PC-9 (cell line): Measurements from ENCODE around the gene PRSS33. TPM values are rescaled to one million over a fixed set of nuclear protein-coding genes. Genes with fewer than 3 reads are reported as not detected.
A peak's percentile ranks its signal among the peaks of the same experiment; 100 is the strongest.

ENCODE experiments used
- BruUV-seq: library from RNA; stranded (reverse); fragments of 400-500 nt; replicated peaks from 2 replicates; lab custom pipeline; 2021; lab: Mats Ljungman, UMichigan
- CTCF ChIA-PET: fragments of 300-600 bp; sonication (Branson Sonifier 250); formaldehyde crosslinking; loops from one replicate; lab custom pipeline; 2022; ENCODE audit warnings: antibody characterized with exemption; lab: Charles Lee
- POLR2A ChIA-PET: fragments of 300-600 bp; sonication (Branson Sonifier 250); formaldehyde crosslinking; loops from one replicate; lab custom pipeline; 2022; ENCODE audit warnings: antibody characterized with exemption; ENCODE audit not compliant: unreplicated experiment; lab: Charles Lee
- DNase-seq, 2 experiments: peaks; one replicate each; pipeline versions ENCODE4 v3.0.0 to v3.0.0-alpha.2; 2015 to 2022; ENCODE audit warnings: mixed read lengths in 1 of 2
- H2AFZ ChIP-seq: fragments of 200-600 bp; sonication (generic); 2 replicates; pipeline ENCODE4 v1.8.1; 2017; ENCODE audit warnings: antibody characterized with exemption
- H3F3A ChIP-seq: fragments of 200-600 bp; sonication (generic); 2 replicates; pipeline ENCODE4 v1.8.1; 2017; ENCODE audit warnings: antibody characterized with exemption, mild to moderate bottlenecking, low read depth; ENCODE audit not compliant: insufficient read depth
- H3K27ac ChIP-seq: fragments of 200-600 bp; sonication (generic); 2 replicates; pipeline ENCODE4 v1.6.1; 2016; ENCODE audit warnings: mixed run types
- H3K27me3 ChIP-seq: fragments of 200-600 bp; sonication (generic); 2 replicates; pipeline ENCODE4 v1.6.1; 2016; ENCODE audit warnings: low read depth, mixed run types; ENCODE audit not compliant: insufficient read depth
- H3K36me3 ChIP-seq: fragments of 200-600 bp; sonication (generic); 2 replicates; pipeline ENCODE4 v1.6.1; 2016; ENCODE audit warnings: low read depth, mixed run types
- H3K4me1 ChIP-seq: fragments of 200-600 bp; sonication (generic); replicated peaks from 2 replicates; pipeline ENCODE4 v1.6.1; 2016; ENCODE audit warnings: mixed run types; ENCODE audit not compliant: insufficient read depth
- H3K4me2 ChIP-seq: fragments of 200-600 bp; sonication (generic); 2 replicates; pipeline ENCODE4 v1.6.1; 2017; ENCODE audit warnings: mixed run types
- H3K4me3 ChIP-seq: fragments of 200-600 bp; sonication (generic); 2 replicates; pipeline ENCODE4 v1.6.1; 2016; ENCODE audit warnings: mixed run types
- H3K79me2 ChIP-seq: fragments of 200-600 bp; sonication (generic); 2 replicates; pipeline ENCODE4 v1.6.1; 2017; ENCODE audit warnings: low read depth, mixed run types
- H3K9me2 ChIP-seq: fragments of 200-600 bp; sonication (generic); 2 replicates; pipeline ENCODE4 v1.8.1; 2017; ENCODE audit warnings: mild to moderate bottlenecking; ENCODE audit not compliant: insufficient read depth
- H3K9me3 ChIP-seq: fragments of 200-600 bp; sonication (generic); 2 replicates; pipeline ENCODE4 v1.8.1; 2016; ENCODE audit warnings: low read depth; ENCODE audit not compliant: insufficient read depth
- H4K20me1 ChIP-seq: fragments of 200-600 bp; sonication (generic); 2 replicates; pipeline ENCODE4 v1.8.1; 2017; ENCODE audit not compliant: insufficient read depth
- EZH2 ChIP-seq: fragments of 200-600 bp; sonication (generic); IDR thresholded peaks from 2 replicates; pipeline ENCODE4 v1.8.0; 2017; ENCODE audit warnings: antibody characterized with exemption, low read depth
- intact Hi-C: fragments of 100-400 bp; cut with micrococcal nuclease; formaldehyde crosslinking; loops from one replicate; pipeline ENCODE4 v1.10.0; 2022; ENCODE audit not compliant: unreplicated experiment
- total RNA-seq: library from RNA; stranded (reverse); gene quantifications from 2 replicates; pipeline ENCODE4 v1.2.3, GENCODE V29; 2021
- TF ChIP-seq, protein P1 (sequence below): fragments of 200-600 bp; sonication (generic); conservative IDR thresholded peaks from 2 replicates; pipeline ENCODE4 v1.6.1; 2017; ENCODE audit warnings: mixed run types, antibody characterized with exemption, mild to moderate bottlenecking, moderate library complexity

The PRSS33 gene
- total RNA-seq, 1 experiment from 2014 or later: 0.33 TPM

- Histone ChIP-seq H4K20me1 (no peaks in the 10 kb centered on the region), H3K27ac (peak overlapping the region; percentile 94), H3K27me3 (no peaks in the 10 kb centered on the region), H3K9me3 (no peaks in the 10 kb centered on the region), H3K4me1 (peaks cover 28% of the 10 kb centered on the region), H3K4me2 (peak overlapping the region; percentile 79), H3K4me3 (peak overlapping the region; percentile 36; the same call in 1 of the 2 replicates), H3K36me3 (no peaks in the 10 kb centered on the region), H3K79me2 (no peaks in the 10 kb centered on the region), H3K9me2 (no peaks in the 10 kb centered on the region), H2AFZ (no peak overlapping the region), H3F3A (peaks cover 33% of the 10 kb centered on the region)
- ChIA-PET POLR2A (interaction anchor here (0.5 kb wide), 1 partner anchor 19 kb away, joined by 6 read pairs; the partner anchor contains the start of gene PRSS21), CTCF (interaction anchor here (0.6 kb wide), 1 partner anchor 58 kb away, joined by 5 read pairs; no protein-coding TSS in a partner anchor)
- TF ChIP-seq, protein P1, sequence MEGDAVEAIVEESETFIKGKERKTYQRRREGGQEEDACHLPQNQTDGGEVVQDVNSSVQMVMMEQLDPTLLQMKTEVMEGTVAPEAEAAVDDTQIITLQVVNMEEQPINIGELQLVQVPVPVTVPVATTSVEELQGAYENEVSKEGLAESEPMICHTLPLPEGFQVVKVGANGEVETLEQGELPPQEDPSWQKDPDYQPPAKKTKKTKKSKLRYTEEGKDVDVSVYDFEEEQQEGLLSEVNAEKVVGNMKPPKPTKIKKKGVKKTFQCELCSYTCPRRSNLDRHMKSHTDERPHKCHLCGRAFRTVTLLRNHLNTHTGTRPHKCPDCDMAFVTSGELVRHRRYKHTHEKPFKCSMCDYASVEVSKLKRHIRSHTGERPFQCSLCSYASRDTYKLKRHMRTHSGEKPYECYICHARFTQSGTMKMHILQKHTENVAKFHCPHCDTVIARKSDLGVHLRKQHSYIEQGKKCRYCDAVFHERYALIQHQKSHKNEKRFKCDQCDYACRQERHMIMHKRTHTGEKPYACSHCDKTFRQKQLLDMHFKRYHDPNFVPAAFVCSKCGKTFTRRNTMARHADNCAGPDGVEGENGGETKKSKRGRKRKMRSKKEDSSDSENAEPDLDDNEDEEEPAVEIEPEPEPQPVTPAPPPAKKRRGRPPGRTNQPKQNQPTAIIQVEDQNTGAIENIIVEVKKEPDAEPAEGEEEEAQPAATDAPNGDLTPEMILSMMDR: no peak; the same call in 1 of the 2 replicates
- TF ChIP-seq EZH2: no peak
- DNase-seq: peak; percentile 96 to 99
- BruUV-seq: no TSS peak
- intact Hi-C loops: loop anchor here (1.0 to 5.0 kb wide), 4 partner anchors 10 to 71 kb away; partner anchors contain the start of gene PRSS22
These were observed 48.5 kb upstream of the PRSS33 start for GRCh38 chr16:2835638-2836493.

- ChIA-PET POLR2A (no interaction called here), CTCF (interaction anchor here (0.6 kb wide), 1 partner anchor 57 kb away, joined by 5 read pairs; no protein-coding TSS in a partner anchor)
- Histone ChIP-seq H4K20me1 (no peaks in the 10 kb centered on the region), H3K27ac (peak overlapping the region; percentile 94), H3K4me2 (peak overlapping the region; percentile 76), H3K27me3 (no peaks in the 10 kb centered on the region), H3K36me3 (no peaks in the 10 kb centered on the region), H3K9me2 (no peaks in the 10 kb centered on the region), H3F3A (peaks cover 33% of the 10 kb centered on the region), H3K9me3 (no peaks in the 10 kb centered on the region), H3K79me2 (no peaks in the 10 kb centered on the region), H3K4me3 (no peak overlapping the region), H2AFZ (no peak overlapping the region), H3K4me1 (peaks cover 34% of the 10 kb centered on the region)
- no peak for TF ChIP-seq EZH2
- TF ChIP-seq, protein P1: no peak
- no peak for DNase-seq
- BruUV-seq: no TSS peak
- intact Hi-C loops: loop anchor here (1.0 to 5.0 kb wide), 3 partner anchors 23 to 72 kb away; partner anchors contain the start of gene PRSS22
These were observed 47.6 kb upstream of the PRSS33 start for GRCh38 chr16:2834968-2835367.

GRCh38 chr16:2833776-2834175, 46.4 kb upstream of the PRSS33 start:
- H3K36me3 ChIP-seq: no peaks in the 10 kb centered on the region
- H3K79me2 ChIP-seq: no peaks in the 10 kb centered on the region
- H3K9me2 ChIP-seq: no peaks in the 10 kb centered on the region
- peaks cover 42% of the 10 kb centered on the region for H3K4me1 ChIP-seq
- intact Hi-C loops: no loop called here
- no peak overlapping the region for H3K4me3 ChIP-seq
- peaks cover 34% of the 10 kb centered on the region for H3F3A ChIP-seq
- no TSS peak for BruUV-seq
- ChIA-PET CTCF (no interaction called here), POLR2A (no interaction called here)
- no peaks in the 10 kb centered on the region for H3K27me3 ChIP-seq
- H4K20me1 ChIP-seq: no peaks in the 10 kb centered on the region
- no peak for DNase-seq
- H3K27ac ChIP-seq: no peak overlapping the region
- no peak overlapping the region for H2AFZ ChIP-seq
- H3K4me2 ChIP-seq: no peak overlapping the region
- TF ChIP-seq EZH2: no peak
- TF ChIP-seq, protein P1: no peak
- no peaks in the 10 kb centered on the region for H3K9me3 ChIP-seq
